COLO829 (cell line): Measurements from ENCODE around the gene TMCC1.
"Not testable (repeated sequence)": the region's sequence is repeated elsewhere in the genome, so short reads cannot be mapped to it uniquely, and the experiment has no call there.

Experiments used
- DNase-seq: peaks from one replicate; pipeline ENCODE4 v3.0.0; 2012; ENCODE audit warnings: low spot score

Gene TMCC1

DNA sequence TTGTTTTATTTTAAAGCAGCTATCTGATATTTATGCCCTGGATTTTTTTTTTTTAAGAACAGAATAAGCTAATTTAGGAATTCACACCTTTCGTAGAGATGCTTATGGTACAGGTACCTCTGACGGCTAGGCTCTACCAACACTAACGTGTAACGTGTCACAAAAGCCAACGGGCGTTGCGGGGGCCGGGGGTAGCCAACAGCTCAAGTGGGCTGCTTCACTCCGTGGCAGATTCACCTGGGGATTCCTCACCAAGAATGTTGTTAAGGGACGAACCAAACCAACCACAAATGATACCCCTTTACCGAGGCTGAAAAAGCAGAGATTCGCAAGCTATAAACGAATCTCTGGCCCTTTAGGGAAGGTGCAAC lies 1.0 kb downstream of the TMCC1 start:
- no peak for DNase-seq

DNA sequence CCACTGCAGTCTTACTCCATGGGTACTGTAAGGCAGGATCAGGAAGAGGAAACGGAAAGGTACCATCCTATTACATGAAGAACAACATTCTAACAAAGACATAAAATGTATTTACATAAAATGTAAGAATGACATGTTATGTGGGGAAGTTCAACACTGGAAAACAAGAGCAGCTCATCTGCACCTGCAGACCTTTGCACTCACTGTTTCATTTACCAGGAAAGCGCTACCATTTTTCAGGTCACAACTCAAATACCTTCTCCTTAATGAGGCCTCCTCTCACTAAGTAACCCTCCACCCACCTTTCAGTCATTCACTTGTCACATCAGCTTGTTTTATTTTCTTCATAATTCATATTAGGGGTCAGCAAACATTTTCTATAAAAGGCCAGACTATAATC lies 2.6 kb downstream of the TMCC1 start:
- DNase-seq = no peak

DNA sequence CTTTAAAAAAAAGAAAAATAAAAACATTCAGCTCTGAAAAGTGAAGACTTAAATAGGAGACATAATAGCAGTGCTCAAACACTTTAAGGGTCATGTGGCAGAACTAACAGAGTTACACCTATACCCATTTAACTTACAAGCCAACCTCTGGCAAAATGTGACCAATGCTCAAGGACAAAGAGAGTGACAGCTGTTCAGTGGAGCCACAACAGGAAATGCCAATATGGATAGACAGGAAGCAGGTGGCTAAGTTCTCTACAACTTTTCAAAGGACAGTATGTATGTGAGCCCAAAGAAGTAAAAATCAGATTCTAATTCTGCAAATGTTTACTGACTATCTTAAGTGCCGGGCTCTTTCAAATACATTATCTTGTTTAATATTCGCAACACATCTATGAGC lies 3.4 kb downstream of the TMCC1 start:
- DNase-seq = no peak

DNA sequence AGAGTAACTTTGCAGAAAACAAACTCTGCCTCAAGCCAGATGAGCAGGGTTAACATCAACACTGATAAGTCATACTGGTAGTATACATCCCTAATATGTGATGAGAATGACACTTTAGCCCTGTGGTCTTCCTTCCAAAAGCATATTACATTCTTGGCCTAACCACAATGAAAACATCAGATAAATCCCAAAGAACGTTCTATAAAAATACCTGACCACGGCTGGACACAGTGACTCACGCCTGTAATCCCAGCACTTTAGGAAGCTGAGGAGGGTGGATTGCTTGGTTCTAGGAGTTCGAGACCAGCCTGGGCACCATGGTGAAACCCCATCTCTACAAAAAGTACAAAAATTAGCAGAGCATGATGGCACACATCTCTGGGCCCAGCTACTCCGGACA lies 4.7 kb downstream of the TMCC1 start:
- no peak for DNase-seq

DNA sequence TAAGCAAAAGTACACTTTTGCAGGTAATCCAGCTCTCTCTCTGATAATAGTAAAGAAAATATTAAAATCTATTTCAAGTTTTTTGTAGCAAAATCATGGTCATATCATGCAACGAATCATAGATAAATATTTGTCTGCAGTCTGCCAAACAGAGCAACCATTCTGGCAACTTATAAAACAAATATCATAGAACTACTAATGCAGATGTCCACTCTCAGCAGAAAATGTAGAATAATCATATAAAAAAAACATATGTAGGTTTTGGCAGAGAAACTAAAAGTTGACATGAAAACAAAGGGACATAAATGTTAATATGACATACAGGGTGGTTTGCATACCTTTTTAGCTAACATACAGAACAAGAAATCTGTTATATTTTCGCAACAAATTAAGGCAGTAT lies 12.2 kb downstream of the TMCC1 start:
- no peak for DNase-seq

DNA sequence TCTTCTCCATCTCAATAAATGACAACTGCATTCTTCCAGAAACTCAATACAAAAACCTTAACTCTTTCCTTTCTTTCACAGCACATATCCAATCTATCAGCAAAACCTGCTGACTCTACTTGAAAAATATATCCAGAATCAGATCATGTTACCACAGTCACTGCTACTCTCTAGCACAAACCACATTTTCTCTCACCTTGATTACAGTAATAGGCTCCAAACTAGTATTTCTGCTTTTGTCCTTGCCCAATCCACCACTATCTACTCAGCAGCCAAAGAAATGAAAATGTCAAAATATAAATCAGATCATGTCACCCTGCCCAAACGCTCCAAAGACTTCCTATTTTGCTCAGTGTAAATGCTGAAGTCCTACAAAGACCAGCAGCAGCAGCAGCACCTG lies 15.2 kb downstream of the TMCC1 start:
- DNase-seq = no peak

DNA sequence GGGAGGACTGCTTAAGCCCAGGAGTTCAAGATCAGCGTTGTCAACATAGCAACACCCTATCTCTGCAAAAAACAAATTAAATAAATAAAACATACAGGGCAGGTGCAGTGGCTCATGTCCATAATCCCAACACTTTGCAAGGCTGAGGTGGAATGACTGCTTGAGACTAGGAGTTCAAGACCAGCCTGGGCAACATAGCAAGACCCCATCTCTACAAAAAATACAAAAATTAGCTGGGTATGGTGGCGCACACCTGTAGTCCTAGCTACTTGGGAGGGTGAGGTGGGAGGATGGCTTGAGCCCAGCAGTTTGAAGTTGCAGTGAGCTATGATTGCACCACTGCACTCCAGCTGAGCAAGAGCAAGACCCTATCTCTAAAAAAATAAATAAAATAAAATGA lies 19.0 kb downstream of the TMCC1 start:
- not testable (repeated sequence) for DNase-seq

DNA sequence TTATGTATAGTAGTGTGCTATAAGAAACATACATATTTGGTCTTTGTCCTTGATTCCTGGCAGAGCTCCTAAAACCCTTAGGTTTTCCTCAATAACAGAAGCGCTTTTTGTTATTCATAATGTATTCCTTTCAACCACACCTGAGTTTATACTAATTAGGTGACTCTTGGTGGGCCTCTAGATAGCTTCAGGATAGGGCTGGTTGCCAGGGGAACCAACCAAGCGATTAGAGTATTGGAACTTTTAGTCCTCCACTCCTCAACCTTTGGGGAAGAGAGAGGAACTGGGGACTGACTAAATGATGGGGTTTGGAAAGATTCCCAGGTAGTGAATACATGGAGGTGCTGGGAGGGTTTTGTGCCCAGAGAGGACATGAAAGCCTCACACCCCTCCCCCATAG lies 24.6 kb downstream of the TMCC1 start:
- DNase-seq = no peak

DNA sequence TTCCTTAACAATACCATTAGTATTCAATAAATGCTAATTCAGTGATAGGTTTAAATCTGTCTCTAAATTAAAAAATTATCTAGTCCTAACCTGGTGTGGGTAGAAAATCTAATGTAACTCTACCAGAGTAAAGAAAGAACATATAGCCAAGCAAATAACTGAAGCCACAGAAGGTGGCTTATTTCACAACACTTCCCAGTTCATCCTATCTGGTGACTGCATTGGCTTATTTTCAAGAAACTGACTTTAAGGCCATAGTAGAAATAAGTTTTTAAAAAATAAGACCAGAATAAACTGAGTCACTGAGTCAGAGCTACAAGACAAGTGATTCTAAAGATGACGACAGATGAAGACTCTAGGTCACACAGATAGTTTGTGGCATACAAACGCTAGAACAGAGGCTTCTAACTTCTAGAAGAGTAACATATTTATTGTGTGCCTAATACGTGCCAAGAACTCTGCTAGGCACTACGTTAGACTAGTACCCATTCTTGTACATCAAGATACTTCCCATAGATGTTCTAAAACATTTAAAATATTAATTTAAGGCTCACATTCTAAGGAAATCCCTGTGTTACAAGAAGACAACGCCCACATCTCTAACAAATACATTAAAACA lies 25.9 kb downstream of the TMCC1 start:
- no peak for DNase-seq

DNA sequence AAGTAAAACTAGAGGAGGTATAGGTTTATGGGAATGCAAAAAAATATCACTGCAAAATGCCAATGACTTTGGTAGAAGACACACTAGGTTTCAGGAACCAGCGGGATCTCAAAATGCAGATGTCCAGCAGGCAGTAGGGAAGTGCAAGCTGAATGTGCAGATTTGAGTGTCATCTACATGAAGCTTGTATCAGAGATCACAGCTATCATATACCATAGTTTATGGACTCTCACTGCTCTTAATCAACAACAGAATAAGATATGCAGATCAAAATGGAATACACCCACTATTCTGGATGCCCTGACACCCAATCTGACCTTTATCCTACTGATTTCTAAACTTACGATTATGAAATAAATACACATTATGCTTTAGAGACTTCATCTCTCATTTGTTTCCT lies 27.7 kb downstream of the TMCC1 start:
- no peak for DNase-seq

DNA sequence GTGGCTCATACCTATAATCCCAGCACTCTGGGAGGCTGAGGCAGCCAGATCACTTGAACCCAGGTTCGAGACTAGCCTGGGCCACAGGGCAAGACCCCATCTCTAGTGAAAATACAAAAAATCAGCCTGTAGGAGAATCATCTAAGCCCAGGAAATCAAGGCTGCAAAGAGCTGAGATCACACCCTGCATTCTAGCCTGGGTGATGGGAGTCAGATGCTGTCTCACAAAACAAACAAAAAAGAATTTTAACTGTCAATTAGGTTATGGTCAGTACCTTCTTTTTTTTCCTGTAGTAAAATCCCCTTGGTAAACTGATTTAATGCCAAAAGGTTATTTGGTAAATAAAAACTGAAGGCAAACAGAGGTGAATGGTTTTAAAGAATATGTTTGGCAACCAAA lies 29.0 kb downstream of the TMCC1 start:
- no peak for DNase-seq

DNA sequence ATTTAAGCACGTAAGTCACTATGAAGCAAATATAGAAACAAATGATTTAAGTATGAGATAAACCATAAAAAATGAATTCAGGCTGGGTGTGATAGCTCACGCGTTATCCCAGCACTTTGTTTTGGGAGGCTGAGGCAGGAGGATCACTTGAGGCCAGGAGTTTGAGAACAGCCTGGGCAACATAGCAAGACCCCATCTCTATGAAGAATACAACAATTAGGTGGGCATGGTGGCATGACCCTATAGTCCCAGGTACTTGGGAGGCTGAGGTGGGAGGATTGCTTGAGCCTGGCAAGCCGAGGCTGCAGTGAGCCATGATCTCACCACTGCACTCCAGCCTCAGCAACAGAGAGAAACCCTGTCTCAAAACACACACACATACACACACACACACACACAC lies 34.2 kb downstream of the TMCC1 start:
- DNase-seq = no peak

DNA sequence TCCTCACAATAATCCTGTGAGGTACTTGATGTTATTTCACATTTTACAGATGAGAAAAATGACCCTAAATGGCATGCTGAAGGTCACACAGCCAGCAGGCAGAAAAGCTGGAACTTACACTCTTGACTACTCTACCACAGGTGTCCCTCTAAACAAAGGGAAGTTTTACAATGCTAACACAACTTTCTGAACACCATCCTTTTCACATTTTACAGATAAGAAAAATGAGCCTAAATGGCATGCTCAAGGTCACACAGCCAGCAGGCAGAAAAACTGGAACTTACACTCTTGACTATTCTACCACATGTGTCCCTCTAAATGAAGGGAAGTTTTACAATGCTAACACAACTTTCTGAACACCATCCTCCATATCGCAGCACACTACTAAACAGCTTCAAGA lies 35.6 kb downstream of the TMCC1 start:
- DNase-seq = no peak

DNA sequence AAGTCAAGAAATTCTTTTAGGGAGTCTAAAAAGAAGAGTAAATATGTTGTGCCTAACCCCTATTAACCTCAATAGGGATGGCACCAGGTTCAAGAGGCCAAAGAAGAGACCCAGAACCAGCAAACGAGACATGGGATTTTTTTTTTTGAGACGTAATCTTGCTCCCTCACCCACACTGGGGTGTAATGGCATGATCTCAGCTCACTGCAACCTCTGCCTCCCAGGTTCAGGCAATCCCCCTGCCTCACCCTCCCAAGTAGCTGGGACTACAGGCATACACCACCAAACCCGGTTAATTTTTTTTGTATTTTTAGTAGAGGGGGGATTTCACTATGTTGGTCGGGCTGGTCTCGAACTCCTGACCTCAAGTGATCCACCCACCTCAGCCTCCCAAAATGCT lies 36.7 kb downstream of the TMCC1 start:
- DNase-seq = not testable (repeated sequence)

DNA sequence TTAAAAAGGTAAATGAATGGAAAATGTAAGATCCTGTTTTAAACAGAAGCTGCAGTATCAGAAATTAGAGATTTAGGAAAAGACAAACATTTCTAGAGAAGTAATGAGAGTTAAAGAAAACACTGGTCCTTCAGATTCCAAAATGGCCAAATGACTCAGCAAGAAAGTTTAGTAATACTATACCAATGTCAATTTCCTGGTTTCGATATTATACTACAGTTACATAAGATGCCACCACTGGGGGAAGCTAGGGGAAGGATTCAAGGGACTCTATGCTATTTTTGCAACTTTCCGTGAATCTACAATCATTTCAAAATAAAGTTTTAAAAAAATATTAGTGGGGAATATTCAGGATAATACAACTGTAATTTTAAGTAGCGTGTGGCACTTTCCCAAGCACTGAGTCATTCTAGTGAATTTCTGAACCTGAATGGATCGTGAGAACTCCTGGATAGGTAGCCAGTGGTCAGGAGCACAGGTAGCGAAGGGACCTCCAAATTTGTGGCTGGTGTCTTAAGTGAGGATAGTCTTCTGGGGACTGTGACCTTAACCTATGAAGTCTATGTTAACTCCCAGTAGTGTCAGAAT lies 37.6 kb downstream of the TMCC1 start:
- no peak for DNase-seq

DNA sequence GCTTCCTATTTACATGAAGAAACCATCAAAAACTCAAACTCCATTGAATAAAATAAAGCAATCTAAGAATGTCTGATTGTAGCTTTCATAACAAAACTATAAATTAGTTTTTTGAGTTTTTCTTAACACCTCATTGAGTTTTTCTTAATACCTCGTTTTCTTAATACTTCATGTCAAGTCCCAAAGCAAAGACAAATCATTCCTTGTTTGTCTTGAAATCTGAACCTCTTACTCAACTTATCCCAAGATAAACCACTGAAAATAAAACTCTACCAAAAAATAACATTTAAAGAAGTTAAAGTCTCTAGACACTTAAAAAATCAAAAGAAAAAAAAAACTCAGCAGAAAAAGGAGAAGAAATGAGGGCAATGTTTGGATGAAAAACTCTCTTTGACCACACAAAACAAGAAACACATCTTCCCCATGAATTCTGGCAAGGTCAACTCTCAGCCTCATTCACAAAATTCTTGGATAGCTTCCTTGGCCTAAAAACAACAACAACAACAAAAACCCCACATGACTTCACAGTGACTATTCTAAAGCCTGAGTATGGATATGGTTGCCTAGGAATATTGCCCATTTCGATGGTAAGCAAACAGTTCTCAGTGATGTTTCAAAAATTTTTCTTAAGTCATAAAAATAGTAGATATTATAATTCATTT lies 38.2 kb downstream of the TMCC1 start:
- DNase-seq = no peak

DNA sequence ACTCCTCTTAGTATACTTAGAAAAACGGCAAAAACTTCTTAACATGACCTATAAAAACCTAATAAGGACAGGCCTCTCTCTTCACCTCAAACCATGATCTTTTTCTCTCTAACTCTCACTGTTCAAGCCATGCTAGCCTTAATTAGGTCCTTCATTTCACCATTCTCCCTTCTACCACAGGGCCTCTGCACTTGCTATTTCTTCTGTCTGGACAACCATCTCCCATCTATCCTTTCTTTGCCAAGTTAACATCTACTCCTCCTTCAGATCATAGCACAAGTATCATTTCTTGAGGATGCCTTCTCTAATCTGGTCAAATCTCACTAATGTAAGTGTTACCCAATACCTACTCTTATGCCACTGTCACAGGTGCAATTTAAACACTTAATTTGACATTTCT lies 39.1 kb downstream of the TMCC1 start:
- DNase-seq = no peak

DNA sequence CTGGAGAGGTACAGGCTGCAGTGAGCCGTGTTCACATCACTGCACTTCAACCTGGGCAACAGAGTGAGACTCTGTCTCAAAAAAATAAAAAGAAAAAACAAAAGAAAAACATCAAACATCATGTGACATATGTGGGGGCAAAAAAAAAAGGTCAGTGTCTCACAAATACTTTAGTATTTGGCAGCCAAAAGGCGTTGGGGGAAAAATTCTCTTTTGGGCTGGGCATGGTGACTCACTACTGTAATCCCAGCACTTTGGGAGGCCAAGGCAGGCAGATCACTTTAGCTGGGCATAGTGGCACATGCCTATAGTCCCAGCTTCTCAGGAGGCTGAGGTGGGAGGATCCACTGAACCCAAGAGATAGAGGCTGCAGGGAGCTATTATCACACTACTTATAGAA lies 47.6 kb downstream of the TMCC1 start:
- DNase-seq = no peak

DNA sequence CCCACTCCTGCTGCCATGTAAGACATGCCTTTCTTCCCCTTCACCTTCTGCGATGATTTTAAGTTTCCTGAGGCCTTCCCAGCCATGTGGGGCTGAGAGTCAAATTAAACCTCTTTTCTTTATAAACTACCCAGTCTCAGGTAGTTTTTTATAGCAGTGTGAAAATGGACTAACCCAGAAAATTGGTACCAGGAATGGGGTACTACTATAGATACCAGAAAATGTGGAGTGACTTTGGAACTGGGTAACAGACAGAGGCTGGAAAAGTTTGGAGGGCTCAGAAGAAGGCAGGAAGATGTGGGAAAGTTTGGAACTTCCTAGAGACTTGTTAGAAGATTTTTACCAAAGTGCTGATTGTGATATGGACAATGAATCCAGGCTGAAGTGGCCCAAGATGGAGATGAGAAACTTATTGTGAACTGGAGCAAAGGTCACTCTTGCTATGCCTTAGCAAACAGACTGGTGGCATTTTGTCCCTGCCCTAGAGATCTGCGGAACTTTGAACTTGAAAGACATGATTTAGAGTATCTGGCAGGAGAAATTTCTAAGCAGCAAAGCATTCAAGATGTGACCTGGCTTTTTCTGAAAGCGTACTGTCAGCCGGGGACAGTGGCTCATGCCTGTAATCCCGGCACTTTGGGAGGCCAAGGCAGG lies 52.7 kb downstream of the TMCC1 start:
- no peak for DNase-seq

DNA sequence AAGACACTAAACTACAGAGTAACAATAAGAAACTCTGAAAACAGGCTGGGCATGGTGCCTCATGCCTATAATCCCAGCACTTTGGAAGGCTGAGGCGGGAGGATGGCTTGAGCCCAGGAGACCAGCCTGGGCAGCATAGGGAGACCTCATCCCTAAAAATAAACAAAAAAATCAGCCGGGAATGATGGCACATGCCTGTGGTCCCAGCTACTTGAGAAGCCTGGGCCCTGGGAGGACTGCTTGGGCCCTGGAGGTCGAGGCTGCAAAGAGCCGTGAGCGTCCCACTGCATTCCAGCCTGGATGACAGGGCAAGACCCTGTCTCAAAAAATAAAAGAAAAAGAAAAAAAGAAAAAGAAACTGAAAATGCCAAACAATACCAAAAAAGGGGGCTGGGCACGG lies 55.4 kb downstream of the TMCC1 start:
- DNase-seq = no peak

DNA sequence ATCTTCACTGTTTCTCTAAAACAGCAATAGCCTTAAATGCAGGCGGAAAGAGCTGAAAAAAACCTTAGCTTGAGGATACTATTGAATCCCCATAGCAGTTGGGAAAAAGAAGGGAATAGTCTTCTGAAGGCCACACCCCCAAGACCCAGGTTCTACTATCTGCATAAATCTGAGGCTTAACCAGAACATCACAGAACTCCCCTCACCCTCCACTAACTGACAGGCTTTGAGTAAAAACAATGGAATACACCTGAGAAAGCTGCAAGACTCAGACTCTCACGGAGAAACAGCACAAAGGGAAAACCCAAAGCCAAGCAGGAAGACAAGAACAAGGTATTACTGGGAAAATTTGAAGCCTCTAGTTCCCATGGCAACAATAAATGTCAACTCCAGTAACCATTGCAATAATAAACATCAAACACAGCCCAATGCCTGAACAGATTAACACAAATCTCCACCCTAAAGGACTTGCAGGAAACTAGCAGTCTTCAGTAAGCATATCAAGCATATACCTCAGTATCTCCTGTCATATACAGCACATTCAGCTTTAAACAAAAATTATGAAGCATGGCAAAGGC lies 56.4 kb downstream of the TMCC1 start:
- DNase-seq = no peak

DNA sequence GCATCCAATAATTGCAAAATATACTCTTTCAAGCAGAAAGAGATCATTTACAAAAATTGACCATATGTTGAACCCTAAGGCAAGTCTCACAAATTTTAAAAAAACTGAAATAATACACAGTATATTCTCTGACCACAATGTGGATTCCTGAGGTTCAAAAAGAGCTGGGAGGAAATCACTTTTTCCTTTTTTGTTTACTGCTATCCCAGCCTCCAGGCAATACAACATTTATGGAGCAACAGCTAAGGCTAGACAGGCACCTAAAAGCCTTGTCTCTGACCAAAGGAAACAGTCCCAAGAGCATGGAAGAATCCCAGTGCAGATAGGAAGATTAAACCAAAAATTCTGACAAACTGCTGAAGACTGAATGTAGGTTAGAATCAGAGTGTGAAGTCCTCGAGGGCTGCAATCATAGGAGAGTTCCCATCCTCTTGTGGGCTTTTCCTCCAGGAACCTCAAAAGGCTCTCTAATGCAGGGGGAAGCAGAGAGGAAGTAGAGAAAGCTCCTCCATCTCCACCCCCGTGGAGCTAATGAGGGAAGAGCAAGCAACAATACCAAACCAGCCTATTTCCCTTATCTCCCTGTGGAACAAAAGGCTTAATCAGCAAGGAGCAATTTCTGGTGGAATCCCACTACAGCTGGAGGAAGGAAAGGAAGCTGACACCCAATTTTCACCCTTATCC lies 57.0 kb downstream of the TMCC1 start:
- no peak for DNase-seq

DNA sequence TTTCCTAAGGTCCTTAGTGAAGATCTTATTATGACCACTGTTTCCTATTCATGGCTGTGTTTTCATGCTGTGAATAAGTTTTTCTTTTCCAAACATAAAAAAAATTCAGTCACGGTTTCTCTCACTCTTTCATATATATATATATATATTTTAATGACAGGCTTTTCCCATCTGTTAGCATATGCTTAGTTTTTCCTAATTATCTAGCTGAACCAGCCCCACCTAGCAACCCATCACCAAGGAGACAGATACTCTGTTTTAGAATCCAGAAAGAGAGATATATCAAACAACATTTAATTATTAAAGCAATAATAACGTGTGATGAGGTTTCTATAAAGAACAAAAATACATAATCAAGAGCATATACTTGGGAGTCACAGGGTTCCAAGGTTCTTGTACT lies 58.3 kb downstream of the TMCC1 start:
- DNase-seq = no peak
